Left renal cortex interstitium (tissue), 4 donors: ENCODE results near the gene OPRL1. TPM values are rescaled to one million over a fixed set of nuclear protein-coding genes. Genes with fewer than 3 reads are reported as not detected.

ENCODE experiments used
- DNase-seq, 4 donors: peaks; one replicate each; pipeline ENCODE4 v3.0.0-alpha.2; 2013; ENCODE audit warnings: low read depth in 4 of 4, low spot score in 2 of 4, missing footprints in 1 of 4
- polyA plus RNA-seq, 4 donors: library from polyadenylated mRNA; unstranded; fragments of 120-200 nt; gene quantifications; one replicate each; pipeline ENCODE4 v1.2.1, GENCODE V29; 2013; ENCODE audit not compliant: insufficient read length in 4 of 4

The OPRL1 gene
- polyA plus RNA-seq, 4 donors, result 0.85 to 1.4 (median 1.2) TPM

DNA sequence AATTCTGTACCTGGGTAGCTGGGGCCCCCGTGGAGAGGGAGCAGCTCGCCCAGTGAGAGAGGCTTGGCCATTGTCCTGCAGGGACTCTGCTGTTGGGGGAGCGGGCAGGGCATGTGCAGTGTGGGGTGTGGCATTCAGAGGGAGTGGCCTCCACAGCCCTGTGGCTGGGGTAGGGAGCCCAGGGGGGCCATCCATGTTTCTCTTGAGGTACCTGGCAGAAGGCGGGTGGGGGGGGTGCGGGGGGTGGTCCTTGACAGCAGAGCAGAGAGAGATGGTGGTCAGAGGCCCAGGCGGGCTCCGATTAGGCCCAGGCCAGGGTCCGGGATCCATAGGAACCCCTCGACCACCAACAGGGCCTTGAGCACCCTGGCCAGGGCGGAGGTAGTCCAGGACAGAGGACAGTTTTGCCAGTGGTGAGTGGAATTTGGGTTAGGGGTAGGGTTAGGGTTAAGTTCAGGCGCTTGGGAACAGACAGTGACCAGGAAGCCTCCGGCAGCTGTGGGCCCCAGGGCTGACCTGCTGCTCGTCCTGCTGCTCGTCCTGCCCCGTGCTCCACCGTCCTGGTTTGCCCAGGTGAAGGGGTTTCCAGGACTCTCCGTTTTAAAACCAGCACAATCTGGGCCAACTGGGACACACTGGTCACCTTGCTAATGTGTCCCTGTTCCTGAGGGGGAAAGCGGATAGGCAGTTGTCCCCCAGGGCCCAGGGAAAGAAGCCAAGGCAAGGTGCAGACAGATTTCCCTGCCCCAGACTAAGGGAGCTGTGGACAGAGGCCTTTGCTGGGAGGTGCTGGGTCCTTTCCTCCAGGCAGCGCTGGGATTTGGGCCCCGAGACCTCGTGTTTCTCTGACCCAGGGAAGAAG lies 59.5 kb downstream of the OPRL1 start:
- no peak for DNase-seq

- no peak for DNase-seq
These were observed 60.4 kb downstream of the OPRL1 start for GRCh38 chr20:64140061-64140931.

DNA sequence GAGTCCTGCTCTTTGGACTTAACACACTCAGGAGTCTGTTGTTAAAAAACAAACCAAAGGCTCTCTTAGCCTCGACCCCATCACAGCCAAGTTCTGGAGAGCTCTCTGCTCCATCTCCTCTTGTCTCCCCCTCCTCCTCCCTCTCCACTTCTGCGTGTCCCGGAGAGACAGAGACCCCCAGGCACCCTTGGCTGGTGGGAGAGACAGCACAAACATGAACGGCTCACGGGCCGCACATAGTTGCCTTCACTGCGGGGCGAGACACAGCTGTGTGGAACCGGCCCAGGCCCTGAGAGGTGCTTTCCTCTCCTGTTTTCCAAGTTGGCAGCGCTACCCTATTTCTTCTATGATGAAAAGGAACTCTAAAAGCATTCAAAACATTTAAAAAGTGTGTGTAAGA lies 61.1 kb downstream of the OPRL1 start:
- no peak for DNase-seq

DNA sequence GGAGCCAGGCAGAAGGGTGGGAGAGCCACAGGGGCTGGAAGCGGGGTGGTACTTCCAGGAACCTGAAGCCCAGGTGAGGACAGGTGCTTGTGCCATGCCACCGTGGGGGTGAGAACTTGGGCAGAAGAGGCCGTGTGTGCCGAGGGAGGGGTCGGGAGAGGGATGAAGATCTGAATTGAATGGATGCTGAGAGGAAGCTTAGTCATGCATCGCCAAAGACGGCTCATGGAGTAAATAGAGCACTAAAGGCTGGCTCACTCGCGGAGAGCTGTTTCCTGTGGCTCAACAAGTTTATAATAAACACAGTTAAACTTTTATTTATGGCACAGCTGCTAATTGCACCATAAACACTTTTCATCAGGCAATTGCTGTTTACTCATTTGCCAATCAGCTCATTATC lies 62.7 kb downstream of the OPRL1 start:
- no peak for DNase-seq

DNA sequence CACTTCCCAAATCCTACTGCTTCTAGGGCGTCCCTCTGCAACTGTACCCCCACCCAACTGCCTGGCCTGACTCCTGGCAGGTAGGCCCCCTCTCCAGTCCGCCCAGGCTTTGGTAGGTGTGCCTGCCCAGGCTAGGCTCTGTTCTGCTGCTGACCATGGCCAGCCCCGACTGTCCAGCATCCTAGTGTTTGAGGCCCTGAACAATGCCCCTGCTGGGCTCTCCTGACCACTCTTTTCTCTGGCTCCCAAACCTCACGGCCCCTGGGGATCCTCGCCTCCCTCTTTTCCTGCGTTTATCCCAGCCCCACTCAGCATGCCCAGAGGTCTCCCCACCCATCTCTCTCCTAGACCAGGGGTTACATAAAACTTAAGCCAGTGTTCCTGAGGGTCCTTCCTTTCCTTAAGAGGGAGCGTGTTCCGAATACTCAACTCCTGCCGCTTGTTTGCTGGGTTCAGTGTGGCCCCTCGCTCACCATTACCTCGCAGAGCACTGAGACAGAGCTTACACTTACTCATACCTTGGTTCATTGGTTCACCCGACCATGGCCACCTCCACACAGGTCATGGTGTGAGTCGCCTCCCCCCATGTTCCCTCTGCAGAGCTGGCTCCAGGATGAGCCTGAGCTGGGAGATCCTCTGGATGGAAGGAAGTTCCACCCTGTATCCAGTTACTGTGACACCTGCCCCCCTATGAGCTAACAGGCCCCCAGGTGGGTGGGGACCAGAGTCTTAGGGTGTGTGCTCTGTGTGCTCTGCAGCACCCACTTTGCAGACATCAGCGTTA lies 63.3 kb downstream of the OPRL1 start:
- DNase-seq, result no peak

DNA sequence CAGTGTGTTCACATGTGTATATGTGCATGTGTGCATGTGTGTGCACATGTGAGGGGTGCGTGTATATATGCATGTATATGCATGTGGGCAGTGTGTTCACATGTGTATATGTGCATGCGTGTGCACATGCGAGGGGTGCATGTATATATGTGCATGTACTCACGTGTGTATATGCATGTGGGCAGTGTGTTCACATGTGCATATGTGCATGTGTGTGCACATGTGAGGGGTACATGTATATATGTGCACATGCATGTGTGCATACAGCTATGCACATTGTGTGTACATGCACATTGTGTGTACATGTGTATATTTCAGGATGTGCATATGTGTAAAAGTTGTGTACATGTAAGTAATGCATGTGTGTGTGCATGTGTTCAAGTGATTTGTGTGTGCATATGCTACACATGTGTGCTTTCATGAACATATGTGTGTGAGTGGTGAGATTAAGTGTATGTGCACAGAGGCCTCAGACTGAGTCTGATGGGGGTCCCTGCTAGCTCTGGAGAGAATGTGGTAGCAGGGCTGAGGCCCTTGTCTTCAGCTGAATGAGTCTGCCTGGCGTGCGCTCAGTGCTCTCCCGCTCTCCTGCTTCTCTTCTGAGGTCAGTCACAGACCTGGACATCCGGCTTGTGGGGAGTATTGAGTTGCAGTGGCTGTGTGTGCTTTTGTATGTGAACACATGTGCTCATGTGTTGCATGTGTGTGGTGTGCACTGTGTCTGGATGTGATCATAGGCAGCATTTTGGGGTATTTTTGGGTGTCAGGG lies 64.4 kb downstream of the OPRL1 start:
- no peak for DNase-seq

DNA sequence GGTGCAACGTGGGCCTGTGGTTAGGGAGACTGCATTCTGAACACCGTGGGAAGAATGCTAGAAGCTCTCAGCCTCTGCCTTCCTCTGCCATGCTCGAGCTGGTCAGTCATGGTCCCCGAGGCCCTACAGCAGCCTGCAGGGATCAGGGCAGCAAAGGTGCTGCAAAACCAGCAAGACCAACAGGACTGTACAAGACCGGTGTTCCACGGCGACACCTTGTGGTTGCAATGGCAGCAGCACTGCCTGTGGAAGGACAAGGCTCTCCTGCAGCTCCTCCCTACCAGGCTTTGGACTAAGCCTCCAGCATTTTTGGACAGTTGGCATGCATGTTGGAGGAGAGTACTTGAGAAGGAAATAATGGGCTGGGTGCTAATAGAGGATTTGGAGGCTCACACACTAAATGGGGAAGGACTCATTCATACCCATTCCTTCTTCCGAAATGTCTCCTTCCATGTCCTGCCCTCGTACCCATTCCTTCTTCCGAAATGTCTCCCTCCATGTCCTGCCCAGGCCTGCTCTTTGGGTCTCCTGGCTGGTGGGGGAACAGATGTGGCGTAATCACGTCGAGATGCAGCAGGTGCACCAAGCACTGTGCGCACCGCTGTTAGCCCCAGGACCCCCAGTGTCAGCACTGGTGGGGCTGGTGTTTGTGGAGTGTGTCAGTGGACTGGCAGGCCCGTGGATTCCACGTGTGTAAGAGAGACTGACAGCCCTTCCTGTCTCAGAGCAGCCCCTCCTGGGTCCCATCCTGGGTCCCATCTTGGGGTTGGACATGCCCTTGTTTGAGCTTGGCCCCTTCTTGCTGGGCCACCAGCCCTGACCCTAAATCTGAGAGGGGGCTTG lies 65.8 kb downstream of the OPRL1 start:
- DNase-seq, result no peak

DNA sequence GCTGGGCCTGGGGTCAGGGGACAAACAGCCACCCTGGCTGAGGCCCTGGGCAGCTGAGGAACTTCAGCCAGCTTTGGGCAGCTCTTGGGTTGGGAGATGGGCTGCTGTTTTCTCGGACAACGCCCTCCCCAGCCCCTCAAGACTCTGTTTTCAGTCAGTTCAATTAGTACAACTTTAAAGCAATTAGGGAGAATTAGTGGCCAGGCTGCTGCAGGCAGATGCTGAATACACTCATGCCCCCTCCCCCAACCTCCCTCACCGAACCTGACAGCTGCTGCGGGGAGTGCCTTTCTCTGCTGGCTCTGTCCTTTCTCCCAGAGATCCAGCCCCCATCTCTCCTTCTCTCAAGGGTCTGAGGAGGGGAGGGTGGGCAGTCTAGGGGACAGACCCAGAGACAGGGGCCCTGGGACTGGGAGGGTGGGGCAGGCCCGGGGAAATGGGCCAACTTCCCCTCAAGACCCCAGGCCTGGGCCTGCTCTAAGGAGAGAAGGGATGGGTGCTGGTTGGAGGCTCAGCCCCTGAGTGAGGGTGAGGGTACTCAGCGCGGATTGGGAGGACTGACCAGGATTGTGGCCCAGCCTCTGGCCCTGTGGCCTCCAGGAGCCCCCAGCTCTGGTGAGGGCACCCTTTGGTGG lies 66.5 kb downstream of the OPRL1 start:
- no peak for DNase-seq

- DNase-seq, result no peak
These were observed 67.1 kb downstream of the OPRL1 start for GRCh38 chr20:64146936-64147477.

- DNase-seq, result no peak
These were observed 68.7 kb downstream of the OPRL1 start for GRCh38 chr20:64148581-64148980.

DNA sequence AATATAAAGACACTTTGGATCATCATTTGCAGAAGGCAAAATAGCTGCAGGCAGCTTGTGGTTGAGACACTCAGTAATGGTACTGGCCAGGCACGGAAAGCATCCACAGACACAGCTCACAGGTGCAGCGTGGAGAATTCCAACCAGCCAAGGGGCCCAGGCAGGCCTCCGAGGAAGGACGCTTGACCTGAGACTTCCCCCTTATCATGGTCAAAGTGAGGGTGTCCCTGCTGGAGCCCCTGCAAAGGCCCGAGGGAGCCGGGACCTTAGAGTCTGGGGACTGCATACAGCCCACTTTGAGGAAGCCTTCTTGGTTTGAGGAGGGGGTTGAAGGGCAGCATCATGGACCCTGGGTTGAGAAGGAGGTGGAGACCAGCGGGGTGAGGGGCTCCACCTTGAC lies 69.3 kb downstream of the OPRL1 start:
- DNase-seq, result no peak

DNA sequence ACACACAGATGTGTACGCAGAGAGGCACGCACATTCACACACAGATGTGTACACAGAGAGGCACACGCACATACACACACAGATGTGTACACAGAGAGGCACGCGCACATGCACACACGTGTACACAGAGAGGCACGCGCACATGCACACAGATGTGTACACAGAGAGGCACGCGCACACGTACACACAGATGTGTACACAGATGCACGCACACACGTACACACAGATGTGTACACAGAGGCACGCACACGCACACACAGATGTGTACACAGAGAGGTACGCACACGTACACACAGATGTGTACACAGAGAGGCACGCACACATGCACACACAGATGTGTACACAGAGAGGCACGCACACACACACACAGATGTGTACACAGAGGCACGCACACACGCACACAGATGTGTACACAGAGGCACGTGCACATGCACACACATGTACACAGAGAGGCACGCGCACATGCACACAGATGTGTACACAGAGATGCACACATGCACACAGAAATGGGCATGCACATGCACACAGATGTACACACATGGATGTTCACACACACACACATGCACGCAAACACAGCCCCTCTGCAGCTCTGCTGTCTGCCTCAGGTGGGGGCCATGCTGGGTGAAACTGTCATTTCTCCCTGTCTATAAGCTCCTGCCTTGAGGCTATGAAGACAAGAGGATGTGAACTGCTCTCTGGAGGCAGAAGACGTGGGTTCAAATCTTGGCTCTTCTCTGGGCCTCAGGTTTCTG lies 70.1 kb downstream of the OPRL1 start:
- DNase-seq, result no peak

Other genes starting within 250 kb of the OPRL1 start
- gene ZBTB46, start 248.8 kb upstream of the OPRL1 start, polyA plus RNA-seq, result 10 to 100 TPM; 13.9 to 25.7 (median 20.6) TPM
- gene ABHD16B, start 218.6 kb upstream of the OPRL1 start, polyA plus RNA-seq, result not detected
- 10 to 100 TPM; 82.9 to 96.6 (median 95.2) TPM for gene TPD52L2, start 214.8 kb upstream of the OPRL1 start, polyA plus RNA-seq
- 10 to 100 TPM; 26.5 to 38.5 (median 32.2) TPM for gene DNAJC5, start 185.0 kb upstream of the OPRL1 start, polyA plus RNA-seq
- 10 to 100 TPM; 36.6 to 76.7 (median 57.0) TPM for gene UCKL1, start 123.7 kb upstream of the OPRL1 start, polyA plus RNA-seq
- gene ZNF512B, start 110.2 kb upstream of the OPRL1 start, polyA plus RNA-seq, result 10 to 100 TPM; 21.4 to 36.0 (median 29.4) TPM
- gene SAMD10, start 100.4 kb upstream of the OPRL1 start, polyA plus RNA-seq, result 10 to 100 TPM in 2 of 4 donors, 1 to 10 TPM in 2; 6.8 to 14.2 (median 9.6) TPM
- 10 to 100 TPM; 86.0 to 95.4 (median 92.7) TPM for gene PRPF6, start 99.0 kb upstream of the OPRL1 start, polyA plus RNA-seq
- gene C20orf204, start 43.9 kb upstream of the OPRL1 start, polyA plus RNA-seq, result 1 to 10 TPM in 3 of 4 donors, under 1 TPM in 1; 0.35 to 1.8 (median 1.4) TPM
- 10 to 100 TPM in 3 of 4 donors, 1 to 10 TPM in 1; 7.1 to 17.0 (median 12.6) TPM for gene SOX18, start 30.4 kb upstream of the OPRL1 start, polyA plus RNA-seq
- 10 to 100 TPM; 69.8 to 99.8 (median 96.4) TPM for gene TCEA2, start 16.9 kb upstream of the OPRL1 start, polyA plus RNA-seq
- gene RGS19, start 564 bp upstream of the OPRL1 start, polyA plus RNA-seq, result 1 to 10 TPM; 5.7 to 8.3 (median 7.1) TPM
- gene LKAAEAR1, start 4.3 kb downstream of the OPRL1 start, polyA plus RNA-seq, result under 1 TPM in 2 of 4 donors, not detected in 2; 0.27 to 0.29 TPM
- not detected for gene NPBWR2, start 27.5 kb downstream of the OPRL1 start, polyA plus RNA-seq
- under 1 TPM; 0.21 to 0.76 (median 0.44) TPM for gene MYT1, start 84.4 kb downstream of the OPRL1 start, polyA plus RNA-seq
- gene PCMTD2, start 175.7 kb downstream of the OPRL1 start, polyA plus RNA-seq, result 100 to 1,000 TPM; 128 to 206 (median 158) TPM